GM18505 (cell line): ENCODE measurements around the gene ARPC1B.
"Not testable (repeated sequence)": the region's sequence is repeated elsewhere in the genome, so short reads cannot be mapped to it uniquely, and the experiment has no call there.

Source experiments
- ATAC-seq: cut with Tn5 transposase; IDR thresholded peaks from one replicate; pipeline ENCODE4 v1.9.1; 2021; ENCODE audit not compliant: unreplicated experiment
- POLR2A ChIP-seq: IDR thresholded peaks from 4 replicates; pipeline ENCODE4 v1.6.1; 2011; ENCODE audit warnings: borderline replicate concordance; ENCODE audit not compliant: insufficient read depth, insufficient read length; ENCODE audit errors: extremely low read depth

The ARPC1B gene

DNA sequence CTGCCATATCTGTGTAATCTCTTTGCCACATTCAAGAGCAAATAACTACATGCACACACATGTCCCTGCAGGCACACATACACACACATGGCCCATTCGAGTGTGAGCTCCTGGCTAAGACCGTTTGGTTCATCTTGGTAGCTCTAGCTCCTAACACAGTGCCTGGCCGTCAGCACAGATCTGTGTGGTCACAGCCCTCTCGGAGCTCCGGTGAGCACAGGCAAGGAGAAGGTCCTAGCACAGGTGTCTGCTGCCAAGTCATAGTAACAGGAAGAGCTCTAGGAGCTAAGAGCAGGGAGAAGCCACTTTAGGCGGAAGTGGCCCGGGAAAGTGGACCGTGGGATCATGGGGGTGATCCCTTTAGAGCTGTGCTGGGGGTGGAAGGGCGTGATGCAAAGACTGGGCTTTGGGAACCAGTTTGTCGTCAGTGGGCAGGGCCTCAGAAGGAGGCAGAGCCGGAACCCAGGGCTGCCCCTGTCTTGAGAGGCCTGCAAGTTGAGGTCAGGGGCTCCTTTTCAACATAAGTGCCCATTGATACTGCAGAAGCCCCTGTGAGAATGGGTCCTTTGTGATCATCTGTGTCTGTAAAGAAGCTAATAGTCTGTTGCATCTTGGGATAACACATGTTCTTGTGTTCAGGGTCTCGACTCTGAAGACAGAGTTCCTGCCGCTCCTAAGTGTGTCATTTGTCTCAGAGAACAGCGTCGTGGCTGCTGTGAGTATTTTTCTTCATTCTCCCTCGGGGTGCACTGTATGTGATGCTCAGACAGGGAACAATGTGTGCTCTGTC lies 16.6 kb upstream of the ARPC1B start:
- TF ChIP-seq POLR2A: no peak

DNA sequence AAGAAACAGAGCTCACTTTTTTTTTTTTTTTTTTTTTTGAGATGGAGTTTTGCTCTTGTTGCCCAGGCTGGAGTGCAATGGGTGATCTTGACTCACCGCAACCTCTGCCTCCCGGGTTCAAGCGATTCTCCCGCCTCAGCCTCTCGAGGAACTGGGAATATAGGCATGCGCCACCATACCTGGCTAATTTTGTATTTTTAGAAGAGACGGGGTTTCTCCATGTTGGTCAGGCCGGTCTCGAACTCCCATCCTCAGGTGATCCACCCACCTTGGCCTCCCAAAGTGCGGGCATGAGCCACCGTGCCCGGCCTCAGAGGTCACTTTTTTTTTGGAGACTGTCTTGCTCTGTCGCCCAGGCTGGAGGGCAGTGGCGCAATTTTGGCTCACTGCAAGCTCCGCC lies 16.0 kb upstream of the ARPC1B start:
- not testable (repeated sequence) for ATAC-seq

More for the DNA sequence above, 16.6 kb upstream of the ARPC1B start:
- no peak for ATAC-seq

DNA sequence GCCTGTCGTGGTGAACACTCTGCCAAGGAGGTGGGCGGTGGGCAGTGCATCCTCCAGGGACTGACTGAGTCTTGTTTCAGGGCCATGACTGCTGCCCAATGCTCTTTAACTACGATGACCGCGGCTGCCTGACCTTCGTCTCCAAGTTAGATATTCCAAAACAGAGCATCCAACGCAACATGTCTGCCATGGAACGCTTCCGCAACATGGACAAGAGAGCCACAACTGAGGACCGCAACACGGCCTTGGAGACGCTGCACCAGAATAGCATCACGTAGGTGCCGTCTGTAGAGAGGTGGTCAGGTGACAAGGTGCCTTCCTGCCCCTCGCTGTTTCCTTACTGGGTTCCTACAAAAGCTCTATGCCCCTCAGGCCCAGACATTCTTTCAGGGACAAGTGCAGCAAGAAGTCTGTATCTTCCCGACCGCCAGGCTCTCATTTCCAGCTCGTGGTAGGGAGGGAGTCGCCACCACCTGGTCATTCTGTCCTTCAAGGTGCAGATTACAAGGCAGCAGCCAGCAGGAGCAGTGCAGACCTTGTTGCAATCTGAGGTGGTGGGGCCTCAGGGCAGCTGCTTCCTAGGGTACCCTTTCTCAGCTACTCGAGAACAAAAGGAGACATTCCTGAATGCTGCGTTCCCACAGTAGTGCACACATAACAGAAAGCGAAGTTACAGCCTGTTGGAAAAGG lies 14.9 kb upstream of the ARPC1B start:
- TF ChIP-seq POLR2A: no peak
- no peak for ATAC-seq

DNA sequence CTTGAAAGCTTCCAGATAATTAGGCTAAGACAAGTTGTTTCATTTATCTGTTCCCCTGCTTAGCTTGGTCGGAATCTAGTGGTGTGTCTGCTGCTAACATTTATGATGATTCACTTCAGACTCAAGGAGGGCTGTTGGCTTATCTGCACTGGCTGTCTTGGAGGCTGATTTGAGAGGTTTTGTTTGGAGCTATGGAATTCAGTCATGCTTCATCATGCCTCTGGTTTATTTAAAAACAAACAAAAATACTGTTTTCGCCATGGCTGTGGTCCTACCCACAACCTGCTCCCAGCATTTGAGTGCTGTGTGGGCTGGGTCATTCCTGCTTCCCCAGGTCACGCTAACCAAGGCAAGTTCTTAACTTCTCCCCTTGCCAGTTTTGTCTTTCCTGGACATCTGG lies 11.7 kb upstream of the ARPC1B start:
- ATAC-seq: no peak
- no peak for TF ChIP-seq POLR2A

DNA sequence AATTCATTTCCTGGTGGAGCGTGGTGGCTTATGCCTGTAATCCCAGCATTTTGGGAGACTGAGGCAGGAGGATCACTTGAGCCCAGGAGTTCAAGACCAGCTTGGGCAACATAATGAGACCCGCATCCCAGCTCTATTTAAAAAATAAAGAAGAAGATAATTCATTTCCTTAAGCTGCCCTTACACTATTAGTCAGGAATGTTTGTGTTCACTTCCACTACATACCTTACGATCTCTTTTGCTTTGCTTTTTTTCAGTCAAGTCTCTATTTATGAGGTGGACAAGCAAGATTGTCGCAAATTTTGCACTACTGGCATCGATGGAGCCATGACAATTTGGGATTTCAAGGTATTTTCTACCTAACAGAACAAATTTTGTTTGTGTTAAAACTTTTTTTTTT lies 11.2 kb upstream of the ARPC1B start:
- no peak for TF ChIP-seq POLR2A
- ATAC-seq: no peak

DNA sequence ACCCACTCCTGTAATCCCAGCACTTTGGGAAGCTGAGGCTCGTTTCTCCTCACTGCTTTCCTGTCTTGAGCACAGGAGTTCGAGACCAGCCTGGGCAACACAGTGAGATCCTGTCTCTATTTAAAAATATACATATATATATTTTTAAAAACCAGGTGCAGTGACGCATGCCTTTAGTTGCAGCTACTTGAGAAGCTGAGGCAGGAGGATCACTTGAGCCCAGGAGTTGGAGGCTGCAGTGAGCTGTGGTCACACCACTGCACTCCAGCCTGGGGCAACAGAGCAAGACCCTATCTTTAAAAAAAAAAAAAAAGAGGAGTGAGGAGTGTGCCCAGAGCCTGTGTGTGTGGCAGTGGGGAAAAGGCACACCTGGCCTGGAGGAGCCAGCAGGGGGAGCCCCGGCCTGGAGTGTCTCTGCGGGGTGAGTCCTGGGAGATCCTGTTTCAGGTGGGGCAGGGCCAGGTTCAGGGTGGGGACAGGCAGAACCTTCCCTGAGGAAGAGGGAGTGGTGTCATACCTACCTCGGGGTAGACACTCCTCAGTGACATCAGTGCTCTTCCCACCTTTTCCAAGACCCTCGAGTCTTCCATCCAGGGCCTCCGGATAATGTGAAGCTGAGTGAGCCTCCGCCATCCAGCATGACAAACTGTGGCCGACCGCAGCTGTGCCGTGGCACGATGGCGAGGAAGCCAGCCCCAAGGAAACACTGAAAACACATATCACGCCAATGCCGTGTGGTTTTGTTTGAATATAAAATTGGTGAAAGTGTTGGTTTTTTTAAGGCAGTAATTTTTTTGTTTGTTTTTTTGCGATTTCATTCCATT lies 9.0 kb upstream of the ARPC1B start:
- TF ChIP-seq POLR2A: no peak
- no peak for ATAC-seq

DNA sequence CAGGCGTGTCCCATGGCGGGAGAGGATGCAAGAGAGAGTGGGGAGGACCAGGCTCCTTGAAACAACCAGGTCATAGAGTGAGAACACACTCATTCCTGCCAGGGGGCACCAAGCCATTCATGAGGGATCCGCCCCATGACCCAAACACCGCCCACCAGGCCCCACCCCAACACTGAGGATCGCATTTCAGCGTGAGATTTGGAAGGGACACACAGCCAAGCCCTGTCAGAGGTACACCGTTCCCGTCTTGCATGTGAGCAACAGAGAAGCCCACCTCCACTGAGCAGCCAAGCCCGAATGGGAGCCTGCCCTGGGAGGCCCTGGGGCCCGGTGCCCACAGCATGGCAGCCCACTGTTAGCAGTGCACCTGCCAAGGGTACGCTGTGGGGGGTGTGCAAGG lies 7.9 kb upstream of the ARPC1B start:
- no peak for ATAC-seq
- TF ChIP-seq POLR2A: no peak

DNA sequence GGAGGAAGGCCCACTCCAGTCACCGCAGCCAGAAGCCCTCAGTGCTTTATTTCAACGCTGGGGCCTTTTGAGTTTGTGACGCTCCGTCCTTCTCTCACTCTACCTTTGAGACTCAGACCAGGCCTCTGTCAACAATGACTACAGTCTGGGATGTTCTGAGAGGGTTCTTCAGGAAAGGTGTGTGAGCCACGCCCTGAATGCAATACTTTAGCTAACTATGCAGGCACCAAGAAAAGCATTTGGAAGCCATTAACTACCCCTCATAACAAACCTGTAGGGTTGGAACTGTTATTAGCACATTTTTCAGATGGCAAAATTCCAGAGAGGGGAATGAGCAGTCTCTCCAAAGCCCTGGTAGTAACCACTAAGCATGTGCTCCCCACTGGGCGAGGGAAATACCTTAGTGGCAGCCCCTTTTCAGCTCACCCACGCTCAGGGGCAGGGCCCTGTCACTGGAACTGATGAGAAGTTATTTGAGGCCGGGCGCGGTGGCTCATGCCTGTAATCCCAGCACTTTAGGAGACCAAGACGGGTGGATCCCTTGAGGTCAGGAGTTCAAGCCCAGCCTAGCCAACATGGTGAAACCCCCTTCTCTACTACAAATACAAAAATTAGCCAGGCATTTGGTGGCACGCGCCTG lies 5.7 kb upstream of the ARPC1B start:
- ATAC-seq: no peak
- no peak for TF ChIP-seq POLR2A

DNA sequence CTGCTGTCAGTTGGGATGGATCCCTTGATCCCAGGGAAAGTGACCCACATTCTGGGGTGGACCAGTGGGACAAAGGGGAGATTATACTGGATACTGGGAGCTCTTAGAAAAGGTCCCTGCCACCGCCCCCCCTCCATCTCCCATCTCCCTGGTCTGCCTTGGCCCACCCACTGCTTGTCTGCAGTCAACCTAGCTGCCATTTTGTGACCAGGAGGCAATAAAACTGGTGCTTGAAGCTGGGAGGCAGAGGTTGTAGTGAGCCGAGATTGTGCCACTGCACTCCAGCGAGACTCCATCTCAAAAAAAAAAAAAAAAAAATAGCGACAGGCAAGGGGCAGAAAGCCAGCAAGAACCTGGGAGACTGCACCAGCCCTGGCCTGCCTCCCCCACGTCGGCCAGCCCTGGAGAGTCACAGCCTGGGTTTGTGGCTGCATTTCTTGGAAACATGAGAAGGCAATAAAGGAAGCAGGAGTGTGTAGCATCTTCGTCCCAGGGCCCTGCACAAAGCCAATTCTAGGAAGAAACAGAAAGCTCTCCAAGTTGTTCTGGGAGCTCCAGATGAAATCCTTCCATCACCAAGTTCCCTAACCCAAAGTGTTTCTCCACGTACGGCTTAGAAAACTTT lies 4.7 kb upstream of the ARPC1B start:
- TF ChIP-seq POLR2A: no peak
- ATAC-seq: no peak

DNA sequence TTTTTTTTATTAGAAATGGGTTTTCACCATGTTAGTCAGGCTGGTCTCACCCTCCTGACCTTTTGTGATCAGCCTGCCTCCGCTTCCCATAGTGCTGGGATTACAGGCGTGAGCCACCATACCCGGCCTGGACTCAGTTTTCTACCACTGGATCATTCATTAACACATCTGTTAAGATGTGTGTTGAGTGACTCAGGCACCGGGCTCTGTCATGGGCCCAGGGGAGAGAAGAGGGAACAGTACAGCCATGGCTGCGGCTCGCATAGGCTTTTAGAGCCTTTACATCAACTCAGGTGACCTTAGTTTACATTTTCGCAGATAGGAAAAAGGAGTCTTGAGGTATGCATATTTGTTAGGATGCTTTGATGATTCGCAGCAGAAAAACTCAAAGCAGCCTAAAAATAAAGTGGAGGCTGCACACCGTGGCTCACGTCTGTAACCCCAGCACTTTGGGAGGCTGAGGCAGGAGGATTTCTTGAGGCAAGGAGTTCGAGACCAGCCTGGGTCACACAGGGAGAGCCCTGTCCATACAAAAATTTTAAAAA lies 3.1 kb upstream of the ARPC1B start:
- TF ChIP-seq POLR2A: no peak

DNA sequence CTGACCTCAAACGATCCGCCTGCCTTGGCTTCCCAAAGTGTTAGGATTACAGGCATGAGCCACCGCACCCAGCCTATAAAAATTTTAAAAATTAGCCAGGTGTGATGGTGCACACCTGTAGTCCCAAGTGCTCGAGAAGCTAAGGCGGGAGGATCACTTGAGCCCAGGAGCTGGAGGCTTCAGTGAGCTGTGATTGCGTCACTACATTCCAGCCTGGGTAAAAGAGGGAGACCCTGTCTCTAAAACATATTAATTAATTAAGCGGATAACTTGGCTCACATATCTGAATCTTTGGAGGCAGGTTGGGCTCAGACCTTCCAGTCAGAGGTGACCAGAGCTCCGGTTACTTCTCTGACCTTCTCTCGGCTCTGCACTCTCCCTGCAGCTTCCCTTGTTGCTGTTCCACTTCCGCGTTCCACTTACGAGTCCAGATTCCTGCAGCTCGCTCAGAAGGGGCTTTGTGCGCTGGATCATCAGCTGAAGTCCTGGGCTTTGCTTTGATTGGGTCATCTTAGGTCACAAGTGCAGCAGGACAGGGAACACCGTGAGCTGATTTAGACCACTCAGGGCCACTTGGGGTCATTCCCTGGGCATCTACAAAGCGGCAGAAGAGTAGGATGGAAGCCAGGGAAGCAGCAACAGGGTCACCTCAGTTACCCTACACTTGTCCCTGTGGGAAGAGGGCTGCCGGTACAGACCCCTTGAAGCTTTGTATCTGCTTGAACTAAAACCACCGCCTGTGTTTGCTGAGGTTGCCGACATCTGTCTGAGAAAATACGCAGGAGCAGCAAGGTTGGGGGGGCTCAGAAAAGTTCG lies 2.0 kb upstream of the ARPC1B start:
- no peak for TF ChIP-seq POLR2A
- no peak for ATAC-seq

More for the DNA sequence above, 3.1 kb upstream of the ARPC1B start:
- ATAC-seq: no peak
